A673 (cell line): ENCODE measurements around the gene ZNF784. TPM values are rescaled to one million over a fixed set of nuclear protein-coding genes. Genes with fewer than 3 reads are reported as not detected.

Experiments used
- BruUV-seq: library from RNA; stranded (reverse); fragments of 400-500 nt; replicated peaks from 2 replicates; lab custom pipeline; 2021; lab: Mats Ljungman, UMichigan
- CTCF ChIA-PET: fragments of 300-600 bp; sonication (Branson Sonifier 250); formaldehyde crosslinking; loops from one replicate; lab custom pipeline; 2022; ENCODE audit warnings: antibody characterized with exemption; lab: Charles Lee
- POLR2A ChIA-PET: fragments of 300-600 bp; sonication (Branson Sonifier 250); formaldehyde crosslinking; loops from one replicate; lab custom pipeline; 2022; ENCODE audit warnings: antibody characterized with exemption; ENCODE audit not compliant: low non-redundant PET; lab: Charles Lee
- DNase-seq: peaks from one replicate; pipeline ENCODE4 v3.0.0-alpha.2; 2015; ENCODE audit warnings: low spot score
- H3K27ac ChIP-seq: fragments of 200-600 bp; sonication (generic); 2 replicates; pipeline ENCODE4 v1.5.1; 2016; ENCODE audit warnings: mixed run types, low read depth, mild to moderate bottlenecking, mixed read lengths, antibody characterized with exemption, low read length; ENCODE audit not compliant: poor library complexity, severe bottlenecking
- H3K27me3 ChIP-seq: fragments of 200-600 bp; sonication (generic); replicated peaks from 2 replicates; pipeline ENCODE4 v1.6.1; 2017; ENCODE audit warnings: mixed run types, low read depth, mild to moderate bottlenecking, mixed read lengths, antibody characterized with exemption, low read length; ENCODE audit not compliant: insufficient read depth, poor library complexity
- H3K36me3 ChIP-seq: fragments of 200-600 bp; sonication (generic); 2 replicates; pipeline ENCODE4 v1.6.1; 2016; ENCODE audit warnings: mixed run types, mild to moderate bottlenecking, mixed read lengths, antibody characterized with exemption, low read length; ENCODE audit not compliant: insufficient read depth, poor library complexity, severe bottlenecking
- H3K4me1 ChIP-seq: fragments of 200-600 bp; sonication (generic); 2 replicates; pipeline ENCODE4 v1.6.1; 2017; ENCODE audit warnings: mixed run types, mild to moderate bottlenecking, mixed read lengths, antibody characterized with exemption, low read length; ENCODE audit not compliant: insufficient read depth, poor library complexity, severe bottlenecking
- H3K4me3 ChIP-seq: fragments of 200-600 bp; sonication (generic); 2 replicates; pipeline ENCODE4 v1.5.1; 2016; ENCODE audit warnings: low read depth, mixed run types, mild to moderate bottlenecking, mixed read lengths, low read length; ENCODE audit not compliant: poor library complexity, severe bottlenecking
- H3K9me3 ChIP-seq: fragments of 200-600 bp; sonication (generic); 2 replicates; pipeline ENCODE4 v1.6.1; 2016; ENCODE audit warnings: mixed run types, low read depth, mild to moderate bottlenecking, mixed read lengths, antibody characterized with exemption, low read length; ENCODE audit not compliant: poor library complexity, severe bottlenecking
- CTCF ChIP-seq: fragments of 300-800, 200-600 bp; sonication (generic); conservative IDR thresholded peaks from 2 replicates; pipeline ENCODE4 v1.5.1; 2017; ENCODE audit warnings: low read depth, mild to moderate bottlenecking, antibody characterized with exemption, low read length, moderate library complexity, mixed read lengths
- EZH2 ChIP-seq: fragments of 200-600 bp; sonication (generic); IDR thresholded peaks from 2 replicates; pipeline ENCODE4 v1.6.1; 2017; ENCODE audit warnings: borderline replicate concordance, low read depth, mild to moderate bottlenecking, mixed read lengths, antibody characterized with exemption, low read length; ENCODE audit not compliant: poor library complexity, severe bottlenecking
- intact Hi-C: fragments of 100-400 bp; cut with micrococcal nuclease; formaldehyde crosslinking; loops from one replicate; pipeline ENCODE4 v1.10.0; 2022; ENCODE audit not compliant: unreplicated experiment
- total RNA-seq: library from RNA; stranded (reverse); gene quantifications from 2 replicates; pipeline ENCODE4 v1.2.3, GENCODE V29; 2021

ZNF784 gene
- total RNA-seq, 1 experiment from 2014 or later: 7.1 TPM

DNA sequence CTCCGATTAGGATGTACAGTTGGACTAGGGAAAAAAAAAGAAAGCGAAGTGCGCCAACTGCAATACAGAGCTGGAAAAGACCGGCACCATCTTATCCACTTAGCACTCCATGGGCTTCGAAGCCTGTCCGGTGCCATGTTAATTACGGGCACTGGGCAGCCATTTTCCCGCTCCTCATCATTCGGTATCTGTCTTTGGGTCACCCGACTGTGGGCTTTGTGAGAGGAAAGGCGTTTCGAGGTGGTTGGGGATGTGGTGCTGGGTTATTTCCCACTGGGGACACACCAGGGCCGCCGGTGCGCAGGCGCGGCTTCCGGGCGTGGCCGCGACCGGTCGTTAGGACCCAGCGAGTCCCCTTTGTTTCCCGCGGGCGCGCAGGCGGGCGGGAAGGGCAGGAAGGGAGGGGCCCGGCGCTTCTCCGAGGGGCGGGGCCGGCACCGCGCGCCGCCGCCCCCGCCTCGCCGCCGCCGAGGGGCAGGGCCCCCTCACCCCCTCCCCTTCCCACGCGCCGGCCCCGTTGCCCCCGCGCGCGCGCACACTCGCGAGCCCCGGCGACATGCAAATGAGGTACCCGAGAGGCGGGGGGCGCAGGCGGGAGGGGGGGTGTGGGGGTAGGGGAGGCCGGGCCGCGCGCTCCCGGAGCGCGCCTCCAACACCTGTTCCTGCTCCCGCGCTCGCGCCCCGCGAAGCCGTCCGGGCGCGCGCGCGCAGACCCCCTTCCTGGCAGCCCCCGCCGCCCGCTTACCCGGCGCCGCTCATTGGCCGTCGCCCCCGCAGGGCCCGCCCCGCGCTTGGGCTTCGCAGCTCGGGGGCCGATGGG, 24.3 kb downstream of the ZNF784 start, which contains the start of gene ZNF524:
ZNF524 (plus strand) TSS at position 447 of the 820 bp plus-strand sequence. CDS start 1,825 bp downstream, outside the sequence.
- H3K4me1 ChIP-seq: peaks cover 21% of the 10 kb centered on the region
- peak within 1 kb of the TSS; percentile 66 for H3K4me3 ChIP-seq
- DNase-seq: peak; percentile 94
- H3K27ac ChIP-seq: peak within 1 kb of the TSS; percentile 100
- peaks cover 23% of the 10 kb centered on the region for H3K36me3 ChIP-seq
- intact Hi-C loops: loop anchor here (5.0 kb wide), 1 partner anchor 193 kb away; the partner anchor contains the start of gene UBE2S
- H3K9me3 ChIP-seq: no peaks in the 10 kb centered on the region
- ChIA-PET POLR2A (no interaction called here), CTCF (interaction anchor here (0.7 to 1.2 kb wide), 3 partner anchors 12 to 33 kb away, joined by 3 to 7 read pairs (median 5); no protein-coding TSS in a partner anchor)
- no TSS peak for BruUV-seq
- TF ChIP-seq CTCF: no peak
- no peak for TF ChIP-seq EZH2
- no peaks in the 10 kb centered on the region for H3K27me3 ChIP-seq

GRCh38 chr19:55599468-55599841, 24.9 kb downstream of the ZNF784 start, which contains the start of gene FIZ1:
Gene FIZ1, minus strand, starts transcription at chr19:55599517. Its CDS starts 1,652 bp downstream, at chr19:55597865.
- Histone ChIP-seq H3K27ac (peak within 1 kb of the TSS; percentile 100), H3K36me3 (peaks cover 27% of the 10 kb centered on the region), H3K27me3 (no peaks in the 10 kb centered on the region), H3K4me3 (peak within 1 kb of the TSS; percentile 66), H3K4me1 (peaks cover 17% of the 10 kb centered on the region), H3K9me3 (no peaks in the 10 kb centered on the region)
- DNase-seq: peak; percentile 100
- intact Hi-C loops: no loop called here
- BruUV-seq: no TSS peak
- ChIA-PET CTCF (interaction anchor here (0.5 to 1.2 kb wide), 3 partner anchors 11 to 85 kb away, joined by 3 to 5 read pairs (median 4); no protein-coding TSS in a partner anchor), POLR2A (interaction anchor here (0.6 kb wide), 3 partner anchors 18 to 252 kb away, joined by 3 to 4 read pairs (median 3); partner anchors contain the start of gene ZNF579)
- TF ChIP-seq CTCF (no peak), EZH2 (no peak)

DNA sequence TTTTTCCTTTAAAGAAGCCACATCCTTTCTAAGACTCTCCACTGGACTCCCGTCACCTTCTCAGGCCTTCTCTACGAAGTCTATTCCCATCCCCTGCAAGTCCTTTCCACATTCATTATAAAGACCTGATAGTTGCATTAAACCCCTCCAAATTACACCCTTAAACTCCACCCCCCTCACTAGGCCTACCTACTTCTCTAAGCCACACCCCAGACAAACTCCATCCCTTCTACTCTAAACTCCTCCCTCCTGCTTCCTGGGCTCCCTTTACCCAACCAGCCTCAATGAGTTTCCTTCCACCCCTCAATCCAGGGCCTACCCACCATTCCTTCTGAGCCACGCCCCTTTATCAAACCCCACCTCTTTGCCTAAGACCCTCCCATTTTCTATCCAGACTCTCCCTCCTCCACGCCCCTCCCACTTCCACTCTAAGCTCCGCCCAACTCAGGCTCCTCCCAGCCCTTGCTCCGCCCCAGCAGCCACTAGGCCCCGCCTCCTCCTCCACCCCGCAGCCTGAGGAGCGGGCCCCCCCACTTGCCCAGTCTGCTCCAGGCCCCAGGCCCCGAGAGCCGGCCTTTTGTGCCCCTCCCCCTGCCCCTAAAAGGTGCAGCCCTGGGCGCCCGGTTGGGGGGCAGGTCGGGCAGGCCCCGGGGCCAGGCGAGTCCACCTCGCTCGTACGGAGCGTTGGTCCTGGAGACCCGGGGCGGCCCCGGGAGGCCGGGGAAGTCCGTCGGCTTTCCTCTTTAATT, 25.5 kb downstream of the ZNF784 start:
- no peaks in the 10 kb centered on the region for H3K9me3 ChIP-seq
- TF ChIP-seq EZH2 (no peak), CTCF (no peak)
- POLR2A ChIA-PET: interaction anchor here (0.6 kb wide), 3 partner anchors 17 to 251 kb away, joined by 3 to 4 read pairs (median 3); partner anchors contain the start of gene ZNF579
- CTCF ChIA-PET: interaction anchor here (0.5 to 1.2 kb wide), 3 partner anchors 11 to 84 kb away, joined by 3 to 5 read pairs (median 4); no protein-coding TSS in a partner anchor
- intact Hi-C loops: no loop called here
- H3K36me3 ChIP-seq: peaks cover 27% of the 10 kb centered on the region
- H3K4me3 ChIP-seq: peak overlapping the region; percentile 66
- BruUV-seq: no TSS peak
- peaks cover 16% of the 10 kb centered on the region for H3K4me1 ChIP-seq
- DNase-seq: peak; percentile 98
- no peaks in the 10 kb centered on the region for H3K27me3 ChIP-seq
- peak overlapping the region; percentile 100 for H3K27ac ChIP-seq
